Ovary (tissue), 3 donors: ENCODE results near the gene PRAMEF12.

Source experiments
- POLR2A ChIP-seq: fragments of 450-650 bp; IDR thresholded peaks from one replicate; pipeline ENCODE4 v1.6.1; 2017; ENCODE audit warnings: antibody characterized with exemption, mild to moderate bottlenecking, moderate library complexity
- TF ChIP-seq, protein P1 (sequence below), 3 donors: fragments of 450-650 bp in 2 of 3; fragments of 200-600 bp in 1 of 3; IDR thresholded peaks; one replicate each; pipeline versions ENCODE4 v1.5.1 to v1.8.0; 2016 to 2022; ENCODE audit warnings: antibody characterized with exemption in 3 of 3, mild to moderate bottlenecking in 1 of 3
- donor health status: DM: no; HTN: no; CAD: no.

DNA sequence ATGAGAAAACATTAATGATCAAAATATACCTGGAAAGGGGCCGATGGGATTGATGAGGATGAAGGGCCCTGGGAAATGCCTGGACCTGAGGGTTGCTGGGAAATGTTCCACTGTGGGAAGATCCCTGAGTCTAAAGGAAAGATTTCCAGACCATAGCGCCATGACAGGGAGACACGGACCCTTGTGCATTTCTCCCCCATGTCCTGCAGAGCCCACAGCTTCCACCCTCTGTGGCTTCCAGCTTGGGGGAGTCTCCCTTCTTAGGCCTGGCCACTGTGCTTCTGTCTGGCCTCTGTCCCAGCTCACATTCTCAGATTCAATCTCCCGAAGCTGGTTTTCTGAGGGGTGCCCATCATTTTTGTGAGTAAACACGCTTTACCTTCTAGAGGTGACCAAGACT lies 1.0 kb upstream of the PRAMEF12 start:
- TF ChIP-seq, protein P1, sequence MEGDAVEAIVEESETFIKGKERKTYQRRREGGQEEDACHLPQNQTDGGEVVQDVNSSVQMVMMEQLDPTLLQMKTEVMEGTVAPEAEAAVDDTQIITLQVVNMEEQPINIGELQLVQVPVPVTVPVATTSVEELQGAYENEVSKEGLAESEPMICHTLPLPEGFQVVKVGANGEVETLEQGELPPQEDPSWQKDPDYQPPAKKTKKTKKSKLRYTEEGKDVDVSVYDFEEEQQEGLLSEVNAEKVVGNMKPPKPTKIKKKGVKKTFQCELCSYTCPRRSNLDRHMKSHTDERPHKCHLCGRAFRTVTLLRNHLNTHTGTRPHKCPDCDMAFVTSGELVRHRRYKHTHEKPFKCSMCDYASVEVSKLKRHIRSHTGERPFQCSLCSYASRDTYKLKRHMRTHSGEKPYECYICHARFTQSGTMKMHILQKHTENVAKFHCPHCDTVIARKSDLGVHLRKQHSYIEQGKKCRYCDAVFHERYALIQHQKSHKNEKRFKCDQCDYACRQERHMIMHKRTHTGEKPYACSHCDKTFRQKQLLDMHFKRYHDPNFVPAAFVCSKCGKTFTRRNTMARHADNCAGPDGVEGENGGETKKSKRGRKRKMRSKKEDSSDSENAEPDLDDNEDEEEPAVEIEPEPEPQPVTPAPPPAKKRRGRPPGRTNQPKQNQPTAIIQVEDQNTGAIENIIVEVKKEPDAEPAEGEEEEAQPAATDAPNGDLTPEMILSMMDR (IDR thresholded peaks at IDR 0.05): no peak
- TF ChIP-seq POLR2A: no peak
